ENCODE results near the gene CYSTM1.
"Not testable (repeated sequence)": the region's sequence is repeated elsewhere in the genome, so short reads cannot be mapped to it uniquely, and the experiment has no call there.

Gene CYSTM1

GRCh38 chr5:140178086-140178410, 3.1 kb downstream of the CYSTM1 start:
- DNase-seq (ENCODE audit: low read depth in 2 of 2), result no peak

DNA sequence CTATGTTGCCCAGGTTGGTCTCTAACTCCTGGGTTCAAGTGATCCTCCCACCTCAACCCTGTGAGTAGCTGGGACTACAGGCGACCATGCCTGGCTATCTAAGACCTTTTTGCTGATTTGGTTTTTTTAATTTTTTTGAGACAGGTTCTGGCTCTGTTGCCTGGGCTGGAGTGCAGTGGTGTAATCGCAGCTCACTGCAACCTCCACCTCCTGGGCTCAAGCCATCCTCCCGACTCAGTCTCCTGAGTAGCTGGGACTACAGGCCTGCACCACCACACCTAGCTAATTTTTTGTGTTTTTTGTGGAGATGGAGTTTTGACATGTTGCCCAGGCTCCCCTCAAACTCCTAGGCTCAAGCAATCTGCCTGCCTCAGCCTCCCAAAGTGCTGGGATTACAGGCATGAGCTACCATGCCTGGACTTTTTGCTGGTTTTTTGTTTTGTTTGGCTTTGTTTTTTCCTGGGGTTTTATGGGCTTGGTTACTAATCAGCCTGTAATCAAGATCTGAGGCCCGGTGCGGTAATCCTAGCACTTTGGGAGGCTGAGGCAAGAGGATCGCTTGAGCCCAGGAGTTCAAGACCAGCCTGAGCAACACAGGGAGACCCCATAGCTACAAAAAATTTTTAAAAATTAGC, 3.6 kb downstream of the CYSTM1 start:
- no peak for DNase-seq (ENCODE audit: low read depth in 2 of 2)

DNA sequence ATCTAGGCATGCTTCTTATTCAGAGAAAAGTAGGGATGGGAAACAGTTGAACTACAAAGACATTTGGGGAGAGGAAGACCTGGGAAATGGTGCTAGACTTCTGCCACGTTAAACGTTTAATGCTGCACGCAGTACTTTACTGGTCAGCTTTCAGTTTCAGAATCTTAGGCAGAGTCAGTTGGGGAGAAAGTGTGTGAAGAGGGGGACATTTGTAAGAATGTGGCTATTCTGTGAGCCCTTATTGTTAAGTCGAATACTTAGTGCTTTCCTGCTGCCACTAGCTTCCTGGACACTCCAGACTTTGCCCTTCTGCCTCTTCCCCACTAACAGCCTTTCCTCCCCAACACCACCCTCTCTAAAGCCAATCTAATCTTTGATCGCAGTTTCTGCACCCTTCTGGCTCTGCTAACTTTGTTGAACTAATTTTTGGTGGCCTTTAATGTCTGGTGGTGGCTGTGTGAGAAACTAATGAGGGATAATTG, 6.1 kb downstream of the CYSTM1 start:
- DNase-seq (ENCODE audit: low read depth in 2 of 2), result no peak

- no peak for DNase-seq (ENCODE audit: low read depth in 2 of 2)
Observed at GRCh38 chr5:140181525-140181924, 6.5 kb downstream of the CYSTM1 start.

- DNase-seq (ENCODE audit: low read depth in 2 of 2), result no peak
Observed at GRCh38 chr5:140182075-140182711, 7.2 kb downstream of the CYSTM1 start.

- DNase-seq (ENCODE audit: low read depth in 2 of 2), result no peak
Observed at GRCh38 chr5:140182803-140183367, 7.9 kb downstream of the CYSTM1 start.

DNA sequence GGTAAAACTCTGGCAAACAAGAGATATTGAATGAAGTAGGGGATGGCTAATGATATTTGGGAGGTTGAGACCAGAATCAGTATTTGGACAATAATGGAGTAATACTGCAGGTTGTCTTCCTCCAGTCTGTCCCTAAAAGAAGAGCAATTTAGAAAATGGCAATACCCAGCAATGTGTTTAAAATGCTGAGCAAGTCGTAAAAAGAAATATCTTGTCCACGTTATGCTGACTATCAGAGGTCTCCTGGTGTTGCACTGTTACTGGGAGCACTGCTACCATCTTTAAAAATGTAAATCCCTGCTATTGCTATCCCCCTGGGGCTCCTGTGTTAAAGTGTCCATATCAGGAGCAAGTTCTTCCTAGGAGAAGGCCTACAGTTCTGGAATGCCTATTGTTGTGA, 10.4 kb downstream of the CYSTM1 start:
- no peak for DNase-seq (ENCODE audit: low read depth in 2 of 2)

GRCh38 chr5:140186267-140186671, 11.3 kb downstream of the CYSTM1 start:
- DNase-seq (ENCODE audit: low read depth in 2 of 2), result no peak

DNA sequence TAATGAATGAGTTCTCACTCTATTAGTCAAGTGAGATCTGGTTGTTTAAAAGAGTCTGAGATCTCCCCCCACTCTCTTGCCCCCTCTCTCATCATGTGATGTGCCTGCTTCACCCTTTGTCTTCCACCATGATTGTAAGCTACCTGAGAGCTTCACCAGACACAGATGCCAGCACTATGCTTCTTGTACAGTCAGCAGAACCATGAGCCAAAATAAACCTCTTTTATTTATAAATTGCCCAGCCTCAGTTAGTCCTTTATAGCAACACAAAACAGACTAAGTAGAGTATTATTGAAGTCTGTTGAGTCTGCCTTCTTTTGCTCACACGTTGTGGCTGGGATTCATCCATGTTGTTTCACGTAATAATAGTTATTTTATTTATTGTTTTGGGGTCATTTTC, 14.3 kb downstream of the CYSTM1 start:
- no peak for DNase-seq (ENCODE audit: low read depth in 2 of 2)

- DNase-seq (ENCODE audit: low read depth in 2 of 2), result no peak
Observed at GRCh38 chr5:140189977-140190871, 15.2 kb downstream of the CYSTM1 start.

DNA sequence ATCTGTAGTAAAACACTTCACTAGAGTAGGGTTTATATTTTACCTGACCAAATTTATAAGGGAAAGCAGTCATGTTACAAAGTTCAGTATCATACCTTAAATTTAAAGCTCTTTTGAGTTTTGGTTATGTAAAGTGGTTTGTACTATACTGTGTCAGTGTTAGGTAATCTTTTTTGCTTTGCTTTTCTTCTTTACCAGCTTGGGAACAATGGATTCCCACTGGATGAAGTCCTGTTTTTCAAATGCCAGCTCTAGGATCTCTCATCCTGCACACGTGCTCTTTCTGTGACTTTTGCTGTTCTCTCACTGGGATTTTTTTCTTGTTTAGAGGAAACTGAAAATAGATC, 15.9 kb downstream of the CYSTM1 start:
- no peak for DNase-seq (ENCODE audit: low read depth in 2 of 2)

DNA sequence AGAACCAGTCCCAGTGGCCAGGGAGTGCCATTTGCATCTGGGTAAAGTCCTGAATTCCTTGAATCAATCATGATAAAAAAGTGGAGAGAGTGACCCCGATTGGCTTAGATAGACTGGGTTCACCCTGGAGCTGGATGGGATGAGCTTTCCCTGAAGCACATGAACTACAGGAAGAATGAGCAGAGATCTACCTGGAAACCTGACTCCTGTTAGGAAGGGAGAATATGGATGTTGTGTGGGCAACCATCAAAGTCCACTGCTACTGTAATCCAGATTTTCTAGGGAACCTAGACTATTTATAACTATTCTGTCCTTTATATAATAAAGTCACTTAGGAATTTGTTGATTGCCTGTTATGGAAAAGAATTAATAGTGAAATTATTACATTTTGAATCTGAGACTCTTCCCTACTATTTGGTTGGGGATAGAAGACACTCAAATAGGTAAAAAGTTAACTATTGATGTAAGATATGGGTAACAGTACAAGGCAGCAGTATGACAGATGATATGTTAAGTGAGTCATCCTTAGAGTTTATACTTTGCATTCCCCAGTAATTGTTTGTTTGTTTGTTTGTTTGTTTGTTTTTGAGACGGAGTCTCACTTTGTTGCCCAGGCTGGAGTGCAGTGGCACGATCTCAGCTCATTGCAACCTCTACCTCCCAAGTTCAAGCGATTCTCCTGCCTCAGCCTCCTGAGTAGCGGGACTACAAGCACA, 17.9 kb downstream of the CYSTM1 start:
- no peak for DNase-seq (ENCODE audit: low read depth in 2 of 2)

GRCh38 chr5:140194662-140195061, 19.7 kb downstream of the CYSTM1 start:
- no peak for DNase-seq (ENCODE audit: low read depth in 2 of 2)

DNA sequence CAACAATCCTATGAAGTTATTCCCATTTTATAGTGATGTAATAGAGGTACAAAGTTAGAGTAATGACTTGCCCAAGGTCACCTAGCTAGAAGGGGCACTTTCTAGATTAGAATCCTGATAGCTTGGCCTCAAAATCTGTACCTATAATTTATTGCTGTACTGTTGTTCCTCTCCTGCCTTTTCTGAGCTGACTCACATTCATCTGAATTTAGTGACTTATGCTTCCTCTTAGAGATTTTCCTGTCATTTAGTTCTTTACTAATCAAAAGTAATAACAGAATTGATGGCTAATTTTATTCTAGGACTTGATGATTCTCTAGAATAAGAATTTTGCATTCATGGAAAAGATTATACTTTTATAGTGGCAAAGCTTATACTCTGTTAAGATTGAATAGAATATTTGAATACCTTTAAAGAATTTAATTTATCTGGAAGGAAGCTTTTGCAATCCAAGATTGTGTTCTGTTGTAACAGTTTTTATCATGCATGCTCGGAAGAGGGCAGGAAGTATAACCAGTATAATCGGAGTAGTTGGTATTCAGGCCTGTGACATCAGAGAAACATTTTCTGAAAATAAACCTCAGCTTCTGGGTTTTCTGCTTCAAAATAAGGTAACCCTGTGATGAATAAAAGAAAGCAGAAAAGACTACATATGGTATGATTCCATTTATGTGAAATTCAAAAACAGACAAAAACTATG, 21.3 kb downstream of the CYSTM1 start:
- DNase-seq (ENCODE audit: low read depth in 2 of 2), result no peak

DNA sequence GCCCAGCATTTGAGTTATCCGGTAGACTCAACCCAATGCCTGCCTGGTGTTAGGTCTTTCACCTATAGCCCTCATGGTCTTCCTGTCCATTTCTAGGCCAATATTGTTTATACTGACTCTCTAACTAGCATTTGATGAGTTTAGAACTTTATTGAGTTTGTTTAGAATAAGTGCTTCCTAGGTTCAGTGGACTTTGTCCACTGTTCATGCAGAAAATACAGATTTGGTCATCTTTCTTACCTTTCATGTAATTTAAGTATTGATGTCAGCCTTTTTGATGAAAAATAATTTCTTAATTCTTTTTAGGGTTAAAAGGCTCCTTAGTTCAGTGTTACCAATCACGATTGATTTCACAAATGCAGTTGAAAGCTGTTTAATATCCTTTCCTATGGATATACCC, 22.0 kb downstream of the CYSTM1 start:
- DNase-seq (ENCODE audit: low read depth in 2 of 2), result no peak

GRCh38 chr5:140198915-140199314, 23.9 kb downstream of the CYSTM1 start:
- DNase-seq (ENCODE audit: low read depth in 2 of 2), result not testable (repeated sequence)

GRCh38 chr5:140202078-140202477, 27.1 kb downstream of the CYSTM1 start:
- no peak for DNase-seq (ENCODE audit: low read depth in 2 of 2)

GRCh38 chr5:140202610-140203009, 27.6 kb downstream of the CYSTM1 start:
- DNase-seq (ENCODE audit: low read depth in 2 of 2), result no peak

GRCh38 chr5:140205216-140205615, 30.2 kb downstream of the CYSTM1 start:
- no peak for DNase-seq (ENCODE audit: low read depth in 2 of 2)

- no peak for DNase-seq (ENCODE audit: low read depth in 2 of 2)
Observed at GRCh38 chr5:140205952-140206351, 31.0 kb downstream of the CYSTM1 start.

GRCh38 chr5:140207250-140207964, 32.4 kb downstream of the CYSTM1 start:
- no peak for DNase-seq (ENCODE audit: low read depth in 2 of 2)
